Measurements from ENCODE around the gene GDF15. TPM values are rescaled to one million over a fixed set of nuclear protein-coding genes. Genes with fewer than 3 reads are reported as not detected.
"Not testable (repeated sequence)": the region's sequence is repeated elsewhere in the genome, so short reads cannot be mapped to it uniquely, and the experiment has no call there.

The GDF15 gene, protein sequence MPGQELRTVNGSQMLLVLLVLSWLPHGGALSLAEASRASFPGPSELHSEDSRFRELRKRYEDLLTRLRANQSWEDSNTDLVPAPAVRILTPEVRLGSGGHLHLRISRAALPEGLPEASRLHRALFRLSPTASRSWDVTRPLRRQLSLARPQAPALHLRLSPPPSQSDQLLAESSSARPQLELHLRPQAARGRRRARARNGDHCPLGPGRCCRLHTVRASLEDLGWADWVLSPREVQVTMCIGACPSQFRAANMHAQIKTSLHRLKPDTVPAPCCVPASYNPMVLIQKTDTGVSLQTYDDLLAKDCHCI
- 0.46 TPM for total RNA-seq
- long read RNA-seq: 0 reads

GRCh38 chr19:18385675-18386542 lies at the start of gene GDF15:
GDF15 (plus strand) TSS chr19:18386158; CDS start chr19:18386190, 32 bp downstream.
- intact Hi-C loops (cut with DNase I): no loop called here
- ATAC-seq (no peak), DNase-seq (ENCODE audit: missing footprints) (peak; percentile 78)

GRCh38 chr19:18338541-18338940 lies 47.4 kb upstream of the GDF15 start:
- DNase-seq (ENCODE audit: missing footprints) (no peak), ATAC-seq (no peak)
- intact Hi-C loops (cut with DNase I): no loop called here

GRCh38 chr19:18339723-18340122 lies 46.2 kb upstream of the GDF15 start:
- DNase-seq (ENCODE audit: missing footprints) (no peak), ATAC-seq (no peak)
- intact Hi-C loops (cut with DNase I): no loop called here

GRCh38 chr19:18340190-18340989 lies 45.6 kb upstream of the GDF15 start, which contains the start of gene PGPEP1:
PGPEP1 (plus strand) TSS chr19:18340598; CDS start chr19:18340682, 84 bp downstream.
- ATAC-seq: peak; percentile 81
- DNase-seq (ENCODE audit: missing footprints): peak; percentile 89
- intact Hi-C loops (cut with DNase I): no loop called here

GRCh38 chr19:18340990-18341868 lies 44.7 kb upstream of the GDF15 start:
- intact Hi-C loops (cut with DNase I): no loop called here
- ATAC-seq (peak; percentile 40), DNase-seq (ENCODE audit: missing footprints) (peak; percentile 76)

- ATAC-seq (no peak), DNase-seq (ENCODE audit: missing footprints) (no peak)
- intact Hi-C loops (cut with DNase I): no loop called here
These were observed 43.8 kb upstream of the GDF15 start for GRCh38 chr19:18342090-18342632.

GRCh38 chr19:18344582-18344950 lies 41.4 kb upstream of the GDF15 start:
- ATAC-seq (no peak), DNase-seq (ENCODE audit: missing footprints) (no peak)
- intact Hi-C loops (cut with DNase I): no loop called here

GRCh38 chr19:18345296-18345695 lies 40.7 kb upstream of the GDF15 start:
- ATAC-seq (no peak), DNase-seq (ENCODE audit: missing footprints) (no peak)
- intact Hi-C loops (cut with DNase I): no loop called here

- ATAC-seq: no peak
- no peak for DNase-seq (ENCODE audit: missing footprints)
- intact Hi-C loops (cut with DNase I): no loop called here
These were observed 39.9 kb upstream of the GDF15 start for GRCh38 chr19:18346091-18346490.

GRCh38 chr19:18348171-18348570 lies 37.8 kb upstream of the GDF15 start:
- intact Hi-C loops (cut with DNase I): no loop called here
- ATAC-seq: no peak
- peak; percentile 53 for DNase-seq (ENCODE audit: missing footprints)

DNA sequence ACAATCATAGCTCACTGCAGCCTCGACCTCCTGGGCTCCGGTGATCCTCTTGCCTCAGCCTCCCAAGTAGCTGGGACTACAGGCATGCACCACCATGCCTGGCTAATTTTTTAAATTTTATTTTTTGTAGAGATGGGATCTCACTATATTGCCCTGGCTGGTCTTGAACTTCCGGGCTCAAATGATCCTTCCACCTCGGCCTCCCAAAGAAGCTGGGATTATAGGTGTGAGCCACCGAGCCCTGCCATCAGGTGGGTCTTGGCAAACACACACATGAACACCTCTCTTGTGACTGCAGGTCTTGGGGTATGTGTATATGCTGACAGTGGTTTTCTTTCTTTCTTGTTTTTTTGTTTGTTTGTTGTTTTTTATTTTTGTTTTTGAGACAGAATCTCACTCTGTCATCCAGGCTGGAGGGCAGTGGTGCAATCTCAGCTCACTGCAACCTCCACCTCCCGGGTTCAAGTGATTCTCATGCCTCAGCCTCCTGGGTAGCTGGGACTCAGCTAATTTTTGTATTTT lies 37.1 kb upstream of the GDF15 start:
- not testable (repeated sequence) for ATAC-seq
- intact Hi-C loops (cut with DNase I): loop anchor here (1.0 kb wide), 1 partner anchor 61 kb away; no protein-coding TSS in a partner anchor
- DNase-seq (ENCODE audit: missing footprints): peak; percentile 9

DNA sequence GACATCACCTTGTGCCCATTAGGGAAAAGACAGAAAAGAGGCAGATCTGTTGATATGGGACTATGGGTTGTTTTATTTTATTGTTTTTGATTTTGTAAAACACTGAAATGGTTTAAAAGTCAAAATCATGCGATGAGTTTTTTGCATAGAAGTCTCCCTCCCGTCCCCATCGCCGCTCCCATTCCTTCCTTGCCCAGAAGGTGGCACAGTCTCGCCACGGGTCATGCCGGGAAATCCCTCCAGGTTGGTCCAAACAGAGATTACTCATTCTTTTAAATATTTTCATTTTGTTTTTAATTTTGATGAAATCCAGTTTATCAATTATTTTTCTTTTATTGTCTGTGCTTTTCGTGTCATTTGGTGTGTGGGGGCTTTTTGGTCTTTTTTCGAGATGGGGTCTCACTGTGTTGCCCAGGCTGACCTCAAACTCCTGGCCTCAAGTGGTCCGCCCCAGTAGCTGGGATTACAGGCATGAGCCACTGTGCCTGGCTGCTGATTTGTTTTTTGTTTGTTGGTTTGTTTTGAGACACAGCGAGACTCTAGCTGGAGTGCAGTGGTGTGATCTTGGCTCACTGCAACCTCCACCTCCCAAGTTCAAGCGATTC lies 36.3 kb upstream of the GDF15 start:
- ATAC-seq (no peak), DNase-seq (ENCODE audit: missing footprints) (no peak)
- intact Hi-C loops (cut with DNase I): loop anchor here (1.0 kb wide), 1 partner anchor 61 kb away; no protein-coding TSS in a partner anchor

GRCh38 chr19:18350490-18350889 lies 35.5 kb upstream of the GDF15 start:
- DNase-seq (ENCODE audit: missing footprints): no peak
- intact Hi-C loops (cut with DNase I): no loop called here
- no peak for ATAC-seq

- DNase-seq (ENCODE audit: missing footprints) (peak; percentile 11), ATAC-seq (no peak)
- intact Hi-C loops (cut with DNase I): no loop called here
These were observed 34.4 kb upstream of the GDF15 start for GRCh38 chr19:18351544-18351943.

DNA sequence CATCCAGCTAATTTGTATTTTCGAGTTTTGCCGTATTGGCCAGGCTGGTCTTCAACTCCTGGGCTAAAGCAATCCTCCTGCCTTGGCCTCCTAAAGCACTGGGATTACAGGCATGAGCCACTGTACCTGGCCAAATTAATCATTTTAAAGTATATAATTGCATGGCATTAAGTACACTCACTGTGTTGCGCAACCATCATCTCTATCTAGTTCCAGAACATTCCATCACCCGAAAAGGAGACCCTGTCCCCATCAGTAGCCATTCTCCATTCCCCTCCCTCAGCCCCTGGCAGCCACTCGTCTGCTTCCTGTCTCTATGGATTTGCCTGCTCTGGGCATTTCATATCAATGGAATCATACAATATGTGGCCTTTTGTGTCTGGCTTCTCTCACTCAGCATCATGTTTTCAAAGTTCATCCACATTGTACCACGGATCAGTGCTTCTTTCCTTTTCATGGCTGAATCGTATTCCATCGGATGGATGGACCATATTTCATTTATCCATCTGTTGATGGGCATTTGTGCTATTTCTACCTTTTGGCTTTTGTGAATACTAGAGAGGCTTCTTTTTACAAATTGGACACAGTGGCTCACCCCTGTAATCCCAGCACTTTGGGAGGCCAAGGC lies 32.5 kb upstream of the GDF15 start:
- ATAC-seq: no peak
- intact Hi-C loops (cut with DNase I): no loop called here
- DNase-seq (ENCODE audit: missing footprints): no peak

DNA sequence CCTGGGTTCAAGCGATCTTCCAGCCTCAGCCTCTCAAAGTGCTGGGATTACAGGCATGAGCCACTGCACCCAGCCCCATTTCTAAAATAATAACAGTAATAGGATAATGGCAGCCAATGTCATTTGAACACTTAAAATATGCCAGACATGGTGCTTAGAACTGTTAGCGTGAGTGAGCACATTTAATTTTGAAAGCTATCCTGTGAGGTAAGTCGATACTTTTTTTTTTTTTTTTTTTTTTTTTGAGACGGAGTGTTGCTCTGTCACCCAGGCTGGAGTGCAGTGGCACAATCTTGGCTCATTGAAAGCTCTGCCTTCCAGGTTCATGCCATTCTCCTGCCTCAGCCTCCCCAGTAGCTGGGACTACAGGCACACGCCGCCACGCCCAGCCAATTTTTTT lies 31.2 kb upstream of the GDF15 start:
- DNase-seq (ENCODE audit: missing footprints): peak; percentile 7
- intact Hi-C loops (cut with DNase I); ATAC-seq: not testable (repeated sequence)

- ATAC-seq: no peak
- DNase-seq (ENCODE audit: missing footprints): peak; percentile 31
- intact Hi-C loops (cut with DNase I): no loop called here
These were observed 28.9 kb upstream of the GDF15 start for GRCh38 chr19:18357041-18357440.

Measured in Right ventricle myocardium inferior (tissue), 1 donor.